HG03378 (cell line): Measurements from ENCODE around the gene CCDC127.
"Not testable (repeated sequence)": the region's sequence is repeated elsewhere in the genome, so short reads cannot be mapped to it uniquely, and the experiment has no call there.

Experiments used
- ATAC-seq: cut with Tn5 transposase; IDR thresholded peaks from one replicate; pipeline ENCODE4 v1.9.1; 2021; ENCODE audit warnings: mild to moderate bottlenecking, moderate library complexity; ENCODE audit not compliant: unreplicated experiment

CCDC127 gene, protein sequence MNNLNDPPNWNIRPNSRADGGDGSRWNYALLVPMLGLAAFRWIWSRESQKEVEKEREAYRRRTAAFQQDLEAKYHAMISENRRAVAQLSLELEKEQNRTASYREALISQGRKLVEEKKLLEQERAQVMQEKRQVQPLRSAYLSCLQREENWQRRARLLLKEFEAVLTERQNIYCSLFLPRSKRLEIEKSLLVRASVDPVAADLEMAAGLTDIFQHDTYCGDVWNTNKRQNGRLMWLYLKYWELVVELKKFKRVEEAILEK

DNA sequence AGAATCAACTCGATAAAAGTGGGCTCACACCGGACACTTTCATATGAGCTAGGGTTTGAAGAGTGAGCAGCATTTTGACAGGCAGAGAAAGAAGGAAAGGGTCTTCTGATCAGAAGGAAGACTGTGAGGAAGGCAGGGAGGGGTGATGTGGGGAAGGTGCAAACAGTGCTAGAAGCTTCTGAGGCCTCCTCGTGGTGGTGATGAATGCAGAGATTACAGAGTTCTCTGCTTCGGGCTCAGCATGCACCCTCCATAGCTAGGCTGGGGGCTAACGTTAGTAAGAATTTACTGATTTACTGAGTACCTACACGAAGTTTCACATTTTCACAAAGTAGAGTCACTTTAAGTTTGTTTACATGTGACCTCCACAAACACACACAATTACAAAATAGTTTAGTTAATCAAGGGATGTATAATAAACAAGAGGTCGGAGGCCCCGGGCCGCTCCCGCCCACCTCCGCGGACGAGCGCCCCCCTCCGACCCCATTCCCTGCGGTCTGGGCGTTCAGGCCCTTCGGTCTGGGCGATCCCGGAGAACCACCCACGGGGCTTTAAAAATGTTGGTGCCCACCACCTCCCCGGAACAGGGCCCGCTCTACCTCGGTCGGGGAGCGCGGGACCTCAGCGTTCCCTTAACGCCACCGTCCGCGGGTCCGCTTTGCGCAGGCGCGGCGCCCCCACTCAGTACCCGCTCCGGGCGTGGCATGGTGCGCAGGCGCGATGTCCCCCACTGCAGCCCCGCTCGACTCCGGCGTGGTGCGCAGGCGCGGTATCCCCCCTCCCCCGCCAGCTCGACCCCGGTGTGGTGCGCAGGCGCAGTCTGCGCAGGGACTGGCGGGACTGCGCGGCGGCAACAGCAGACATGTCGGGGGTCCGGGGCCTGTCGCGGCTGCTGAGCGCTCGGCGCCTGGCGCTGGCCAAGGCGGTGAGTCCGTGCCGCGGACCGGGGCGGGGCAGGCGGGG lies at the start of gene CCDC127, which contains the start of gene SDHA:
Gene CCDC127 (minus strand): TSS at position 660 of the 963 bp plus-strand sequence. CDS start 1,304 bp downstream, outside the sequence.
Gene SDHA (plus strand): TSS at position 827 of the 963 bp plus-strand sequence. CDS start 36 bp downstream, at position 863.
- peak; percentile 49 for ATAC-seq

DNA sequence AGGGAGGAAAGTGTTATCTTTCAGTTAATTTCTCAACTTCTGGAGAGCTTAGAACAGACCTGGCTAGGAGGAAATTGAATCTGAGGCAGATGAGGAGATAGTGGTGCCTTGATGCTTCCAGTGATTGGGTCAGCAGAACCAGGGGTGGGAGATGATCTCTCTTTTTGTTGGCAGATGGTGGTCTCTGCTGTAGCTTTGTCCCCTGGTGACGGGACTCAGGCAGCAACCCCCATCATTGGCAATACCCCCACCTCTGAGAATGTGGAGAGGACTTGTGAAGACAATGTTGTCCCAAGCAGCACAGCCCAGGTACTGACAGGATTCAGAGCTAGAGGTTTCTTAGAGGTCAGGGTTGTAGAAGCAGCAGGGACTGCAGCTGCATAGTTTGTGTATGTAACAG lies 49.8 kb upstream of the CCDC127 start:
- ATAC-seq = no peak

DNA sequence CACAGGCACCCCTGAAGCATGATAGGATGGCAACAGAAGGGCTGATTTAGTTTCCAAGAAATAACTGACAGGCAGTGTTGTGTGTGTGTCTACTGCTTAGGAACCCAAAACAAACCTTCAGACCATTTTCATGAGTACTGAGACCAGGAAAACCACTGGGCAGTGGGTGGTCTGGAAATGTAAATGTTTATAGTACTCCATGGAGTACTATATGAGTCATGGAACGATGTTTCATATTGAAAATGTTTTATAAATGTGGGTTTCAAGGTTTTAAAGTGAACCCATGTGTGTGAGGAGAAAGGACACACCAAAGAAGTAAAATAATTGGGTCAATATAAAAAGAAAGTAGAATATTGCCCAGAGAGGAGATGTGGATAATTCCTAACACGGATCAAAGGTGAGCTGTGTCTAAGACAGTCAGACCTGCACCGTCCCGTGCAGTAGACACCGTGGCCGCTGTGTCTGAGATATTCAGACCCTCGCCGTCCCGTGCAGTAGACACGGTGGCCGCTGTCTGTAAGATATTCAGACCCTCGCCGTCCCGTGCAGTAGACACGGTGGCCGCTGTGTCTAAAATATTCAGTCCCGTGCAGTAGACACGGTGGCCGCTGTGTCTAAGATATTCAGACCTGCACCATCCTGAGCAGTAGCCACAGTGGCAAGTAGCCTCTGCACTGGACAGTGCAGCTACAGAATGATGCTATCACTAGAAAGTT lies 48.5 kb upstream of the CCDC127 start:
- ATAC-seq = not testable (repeated sequence)

DNA sequence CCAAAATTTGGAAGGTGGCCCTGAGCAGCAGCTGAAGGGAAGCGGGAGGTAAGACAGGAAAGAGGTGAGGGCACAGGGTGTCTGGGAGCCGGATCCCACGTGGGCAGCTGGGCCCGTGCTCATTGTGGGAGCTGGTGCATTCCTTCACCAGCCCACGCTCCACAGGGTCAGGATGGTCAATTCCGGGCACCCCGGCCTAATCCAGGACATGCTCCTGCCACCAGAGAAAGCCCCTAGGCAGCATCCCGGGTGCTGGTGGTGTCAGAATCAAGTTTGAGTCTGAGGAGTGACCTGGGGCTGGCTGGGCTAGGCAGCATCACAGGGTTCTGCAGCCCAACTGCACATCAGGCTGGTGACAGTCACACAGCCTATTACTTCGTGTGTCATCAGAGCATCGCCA lies 46.4 kb upstream of the CCDC127 start:
- ATAC-seq = no peak

DNA sequence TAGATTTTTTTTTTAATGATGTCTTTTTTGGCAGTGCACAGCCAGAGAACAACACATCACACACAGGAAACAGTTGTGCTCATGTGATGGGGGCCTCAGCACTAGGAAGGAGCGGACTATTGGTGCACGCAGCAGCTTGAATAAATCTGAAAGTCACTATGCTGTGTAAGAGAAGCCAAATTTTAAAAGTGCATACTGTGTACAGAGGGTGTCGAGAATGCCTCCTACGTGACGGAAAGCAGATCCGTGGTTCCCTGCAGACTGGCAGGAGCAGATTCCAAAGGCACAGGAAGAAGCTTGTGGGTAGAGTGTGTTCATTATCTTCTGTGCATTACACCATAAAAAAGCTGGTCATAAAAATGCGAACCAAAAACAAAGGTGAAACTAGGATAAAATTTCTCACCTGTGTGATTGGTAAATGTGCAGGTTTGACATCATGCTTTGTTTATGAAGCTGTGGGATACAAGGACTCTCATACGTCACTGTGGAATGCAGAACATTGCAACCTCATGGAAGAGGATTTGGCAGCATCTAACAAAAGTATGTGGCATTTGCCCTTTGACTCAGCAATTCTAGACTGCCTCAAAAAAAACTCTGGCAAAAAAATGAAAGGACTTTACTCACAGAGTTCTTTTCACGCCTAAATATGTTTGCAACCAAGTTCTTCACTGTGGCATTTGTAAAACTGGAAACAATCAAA lies 45.5 kb upstream of the CCDC127 start:
- not testable (repeated sequence) for ATAC-seq

DNA sequence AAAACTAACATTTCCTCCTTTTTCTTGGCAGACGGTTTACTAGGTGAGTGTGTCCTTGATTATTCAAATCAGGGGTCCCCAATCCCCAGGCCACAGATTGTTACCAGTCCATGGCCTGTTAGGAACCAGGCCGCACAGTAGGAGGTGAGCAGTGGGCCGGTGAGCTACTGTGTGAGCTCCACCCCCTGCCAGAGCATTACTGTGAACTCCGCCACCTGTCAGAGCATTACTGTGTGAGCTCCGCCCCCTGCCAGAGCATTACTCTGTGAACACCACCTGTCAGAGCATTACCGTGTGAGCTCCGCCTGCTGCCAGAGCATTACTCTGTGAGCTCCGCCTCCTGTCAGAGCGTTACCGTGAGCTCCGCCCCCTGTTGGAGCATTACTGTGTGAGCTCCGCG lies 39.2 kb upstream of the CCDC127 start:
- no peak for ATAC-seq

DNA sequence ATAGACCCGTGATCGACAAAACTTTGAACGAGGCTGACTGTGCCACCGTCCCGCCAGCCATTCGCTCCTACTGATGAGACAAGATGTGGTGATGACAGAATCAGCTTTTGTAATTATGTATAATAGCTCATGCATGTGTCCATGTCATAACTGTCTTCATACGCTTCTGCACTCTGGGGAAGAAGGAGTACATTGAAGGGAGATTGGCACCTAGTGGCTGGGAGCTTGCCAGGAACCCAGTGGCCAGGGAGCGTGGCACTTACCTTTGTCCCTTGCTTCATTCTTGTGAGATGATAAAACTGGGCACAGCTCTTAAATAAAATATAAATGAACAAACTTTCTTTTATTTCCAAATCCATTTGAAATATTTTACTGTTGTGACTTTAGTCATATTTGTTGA lies 38.4 kb upstream of the CCDC127 start:
- not testable (repeated sequence) for ATAC-seq

DNA sequence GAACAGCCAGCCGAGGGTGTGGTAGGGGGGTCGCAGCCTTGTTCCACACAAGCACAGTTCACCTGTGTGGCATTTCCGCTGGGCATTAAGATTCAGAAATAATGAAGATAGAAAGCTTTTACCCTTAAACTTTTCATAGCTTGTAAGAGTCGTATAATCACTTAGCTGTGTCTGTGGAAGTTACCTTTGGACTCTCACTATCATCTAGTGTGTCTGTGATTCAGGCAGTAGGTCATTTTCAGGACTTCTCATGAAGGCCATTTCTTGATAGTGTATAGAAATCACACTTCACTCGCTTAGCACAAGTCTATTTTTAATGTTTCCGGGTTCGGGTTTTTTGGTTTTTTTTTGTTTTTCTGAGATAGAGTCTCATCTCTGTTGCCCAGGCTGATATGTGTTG lies 37.2 kb upstream of the CCDC127 start:
- ATAC-seq = not testable (repeated sequence)

DNA sequence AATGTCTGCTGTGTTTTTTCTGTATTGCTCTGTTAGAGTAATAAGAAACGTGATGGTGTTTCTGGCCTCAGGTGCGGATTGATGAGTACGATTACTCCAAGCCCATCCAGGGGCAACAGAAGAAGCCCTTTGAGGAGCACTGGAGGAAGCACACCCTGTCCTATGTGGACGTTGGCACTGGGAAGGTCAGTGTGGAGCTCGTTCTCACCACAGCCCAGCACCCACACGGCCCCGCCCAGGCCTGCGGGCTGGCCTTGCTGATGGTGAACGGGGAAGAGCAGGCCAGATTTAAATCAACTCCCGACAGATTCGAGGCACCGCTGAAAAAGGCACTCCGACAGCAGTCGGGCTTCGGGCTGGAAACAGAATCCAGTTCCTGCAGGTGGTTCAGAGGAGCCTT lies 36.4 kb upstream of the CCDC127 start:
- ATAC-seq = not testable (repeated sequence)

DNA sequence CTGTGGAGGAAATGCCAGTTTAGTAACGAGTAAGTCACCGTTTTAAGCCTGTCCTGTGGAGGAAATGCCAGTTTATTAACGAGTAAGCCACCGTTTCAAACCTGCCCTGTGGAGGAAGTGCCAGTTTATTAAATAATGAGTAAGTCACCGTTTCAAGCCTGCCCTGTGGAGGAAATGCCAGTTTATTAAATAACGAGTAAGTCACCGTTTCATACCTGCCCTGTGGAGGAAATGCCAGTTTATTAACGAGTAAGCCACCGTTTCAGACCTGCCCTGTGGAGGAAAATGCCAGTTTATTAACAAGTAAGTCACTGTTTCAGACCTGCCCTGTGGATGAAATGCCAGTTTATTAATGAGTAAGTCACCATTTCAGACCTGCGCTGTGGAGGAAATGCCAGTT lies 34.6 kb upstream of the CCDC127 start:
- no peak for ATAC-seq

DNA sequence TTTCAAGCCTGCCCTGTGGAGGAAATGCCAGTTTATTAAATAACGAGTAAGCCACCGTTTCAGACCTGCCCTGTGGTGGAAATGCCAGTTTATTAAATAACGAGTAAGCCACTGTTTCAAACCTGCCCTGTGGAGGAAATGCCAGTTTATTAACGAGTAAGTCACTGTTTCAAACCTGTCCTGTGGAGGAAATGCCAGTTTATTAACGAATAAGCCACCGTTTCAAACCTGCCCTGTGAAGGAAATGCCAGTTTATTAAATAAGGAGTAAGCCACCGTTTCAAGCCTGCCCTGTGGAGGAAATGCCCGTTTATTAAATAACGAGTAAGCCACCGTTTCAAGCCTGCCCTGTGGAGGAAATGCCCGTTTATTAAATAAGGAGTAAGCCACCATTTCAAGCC lies 34.0 kb upstream of the CCDC127 start:
- ATAC-seq = not testable (repeated sequence)

DNA sequence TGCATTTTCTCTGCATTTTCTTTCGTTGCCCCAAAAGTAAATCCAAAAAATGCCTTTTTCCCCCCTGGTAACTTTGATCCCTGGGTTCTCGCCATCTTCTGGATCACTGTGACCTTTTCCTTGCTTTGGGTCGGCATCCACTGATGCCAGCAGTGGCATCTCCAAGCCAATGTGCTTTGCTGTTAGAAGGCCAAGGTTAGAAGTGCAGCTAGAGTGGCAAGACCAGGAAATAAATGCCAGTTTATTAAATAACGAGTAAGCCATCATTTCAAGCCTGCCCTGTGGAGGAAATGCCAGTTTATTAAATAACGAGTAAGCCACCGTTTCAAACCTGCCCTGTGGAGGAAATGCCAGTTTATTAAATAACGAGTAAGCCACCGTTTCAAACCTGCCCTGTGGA lies 33.6 kb upstream of the CCDC127 start:
- not testable (repeated sequence) for ATAC-seq

DNA sequence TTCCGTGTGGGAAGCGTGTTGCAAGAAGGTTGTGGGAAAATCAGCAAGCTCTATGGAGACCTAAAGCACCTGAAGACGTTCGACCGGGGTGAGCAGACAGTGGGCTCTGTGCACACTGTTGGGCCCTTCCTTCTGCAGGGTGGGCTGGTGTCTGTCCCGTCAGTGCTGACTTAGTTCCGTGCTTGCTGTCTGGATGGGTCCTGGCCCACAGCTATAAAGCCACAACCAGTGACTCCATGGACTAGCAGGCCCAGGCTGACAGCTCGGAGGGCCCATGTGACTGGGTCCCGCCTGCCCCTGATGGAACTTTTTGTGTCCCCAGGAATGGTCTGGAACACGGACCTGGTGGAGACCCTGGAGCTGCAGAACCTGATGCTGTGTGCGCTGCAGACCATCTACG lies 33.1 kb upstream of the CCDC127 start:
- ATAC-seq = not testable (repeated sequence)

DNA sequence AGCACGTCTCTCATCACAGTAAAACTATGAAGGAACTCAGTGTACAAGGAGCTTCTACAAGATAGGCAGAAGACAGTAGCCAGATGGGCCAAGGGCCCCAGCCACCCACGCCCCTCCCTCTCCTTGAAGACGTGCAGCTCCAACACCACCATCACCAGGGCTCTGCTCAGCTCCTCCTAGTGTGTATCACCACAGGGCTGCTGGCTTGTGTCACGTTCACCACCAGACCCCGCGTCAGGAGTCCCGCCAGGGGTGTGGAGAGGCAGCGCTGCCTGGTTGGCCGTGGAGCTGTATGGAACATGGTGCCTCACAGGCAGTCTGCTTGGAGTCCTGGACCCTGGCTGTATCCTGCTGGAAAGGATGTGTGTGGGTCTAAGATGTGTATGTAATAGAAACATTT lies 32.4 kb upstream of the CCDC127 start:
- not testable (repeated sequence) for ATAC-seq

DNA sequence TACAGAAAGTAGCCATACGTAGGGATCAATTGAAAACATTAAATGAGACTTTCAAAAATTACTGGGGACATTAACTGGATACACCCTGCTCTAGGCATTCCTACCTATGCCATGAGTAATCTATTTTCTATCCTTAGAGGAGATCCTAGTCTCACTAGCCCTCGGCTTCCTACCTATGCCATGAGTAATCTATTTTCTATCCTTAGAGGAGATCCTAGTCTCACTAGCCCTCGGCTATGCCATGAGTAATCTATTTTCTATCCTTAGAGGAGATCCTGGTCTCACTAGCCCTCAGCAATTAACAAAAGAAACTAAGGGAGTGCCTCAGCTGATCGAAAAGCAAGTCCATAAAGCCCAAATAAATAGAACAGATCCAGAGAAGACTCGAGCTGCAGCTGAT lies 27.8 kb upstream of the CCDC127 start:
- not testable (repeated sequence) for ATAC-seq

DNA sequence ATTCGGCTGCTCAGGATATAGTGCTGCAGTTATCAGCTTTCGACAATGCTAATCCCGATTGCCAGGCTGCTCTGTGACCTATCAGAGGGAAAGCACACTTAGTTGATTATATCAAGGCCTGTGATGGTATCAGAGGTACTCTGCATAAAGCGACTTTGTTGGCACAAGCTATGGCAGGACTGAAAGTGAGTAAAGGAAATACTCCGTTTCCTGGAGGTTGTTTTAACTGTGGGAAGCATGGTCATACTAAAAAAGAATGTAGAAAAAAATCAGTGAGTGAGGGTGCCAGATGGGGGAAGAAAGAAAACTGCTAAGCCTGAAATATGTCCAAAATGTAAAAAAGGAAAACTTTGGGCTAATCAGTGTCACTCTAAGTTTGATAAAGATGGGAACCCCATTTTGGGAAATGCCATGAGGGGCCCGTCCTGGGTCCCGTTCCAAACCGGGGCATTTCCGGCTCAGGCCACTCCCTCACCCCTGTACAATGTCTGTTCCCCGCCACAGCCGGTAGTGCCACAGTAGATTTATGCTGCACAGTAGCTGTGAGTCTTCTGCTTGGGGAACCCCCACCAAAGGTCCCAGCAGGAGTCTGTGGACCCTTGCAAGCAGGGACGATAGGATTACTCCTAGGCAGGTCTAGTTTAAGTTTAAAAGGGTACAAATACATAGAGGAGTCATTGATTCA lies 25.9 kb upstream of the CCDC127 start:
- not testable (repeated sequence) for ATAC-seq

DNA sequence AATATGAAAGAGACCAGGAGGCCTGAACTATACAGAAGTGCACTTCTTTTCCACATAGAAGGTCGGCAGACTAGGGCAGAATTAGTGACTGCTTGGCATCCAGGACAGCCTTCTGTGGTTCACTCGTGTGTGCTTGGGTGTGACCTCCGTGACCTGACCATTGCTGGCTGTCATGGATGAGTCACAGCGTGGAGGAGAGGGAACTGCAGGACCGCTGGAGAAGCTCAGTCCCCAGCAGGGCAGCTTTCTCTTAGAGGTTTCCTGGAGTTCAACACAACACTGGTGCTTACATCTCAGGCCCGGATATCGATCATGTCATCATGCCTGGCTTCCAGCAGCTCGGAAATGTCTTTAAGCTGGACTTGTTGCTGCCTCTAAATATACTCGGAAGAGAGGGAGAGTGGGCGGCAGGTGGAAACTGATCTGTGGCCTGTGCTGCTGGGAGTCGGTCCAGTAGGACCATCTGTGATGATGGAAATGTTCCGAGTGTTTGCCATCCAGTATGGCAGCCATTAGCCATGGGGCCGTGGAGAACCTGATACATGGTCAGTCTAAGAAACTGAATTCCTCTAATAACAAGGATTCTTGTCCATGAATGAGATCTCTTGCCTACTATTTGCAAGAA lies 23.2 kb upstream of the CCDC127 start:
- ATAC-seq = not testable (repeated sequence)

DNA sequence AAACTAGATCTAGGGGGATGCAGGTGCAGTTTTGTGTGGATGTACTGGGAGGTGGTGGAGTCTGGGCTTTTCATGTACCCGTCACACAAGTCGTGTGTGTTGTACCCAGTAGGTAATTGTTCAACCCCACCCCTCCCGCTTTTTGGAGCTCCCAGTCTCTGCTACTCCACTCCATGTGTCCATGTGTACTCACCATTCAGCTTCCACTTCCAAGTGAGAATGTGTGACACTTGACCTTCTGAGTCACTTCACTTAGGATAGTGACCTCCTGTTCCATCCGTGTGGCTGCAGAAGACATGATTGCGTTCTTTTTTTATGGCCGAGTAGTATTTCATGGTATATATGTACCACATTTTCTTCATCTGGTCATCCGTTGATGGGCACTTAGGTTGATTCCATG lies 22.6 kb upstream of the CCDC127 start:
- not testable (repeated sequence) for ATAC-seq

DNA sequence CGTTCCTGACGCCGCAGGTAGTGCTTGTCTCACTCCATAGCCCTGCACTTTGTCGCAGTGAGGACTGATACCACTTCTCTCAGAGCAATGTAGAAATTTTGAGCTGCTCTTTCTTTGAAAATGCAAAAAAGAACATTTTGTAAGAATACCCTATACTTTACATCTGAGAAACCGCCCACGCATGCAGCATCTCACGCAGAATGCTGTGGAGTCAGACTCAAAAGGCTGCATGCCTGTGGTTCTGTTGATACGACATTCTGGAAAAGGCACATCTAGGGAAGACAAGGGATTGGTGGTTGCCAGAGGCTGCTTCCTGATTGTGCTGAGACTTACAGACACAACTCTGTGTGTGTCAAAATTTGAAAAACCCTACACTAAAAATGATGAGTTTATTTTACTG lies 20.0 kb upstream of the CCDC127 start:
- not testable (repeated sequence) for ATAC-seq
